NCI-H2196 (cell line): ENCODE measurements around the gene LRRC14B.

Experiments used
- DNase-seq: peaks from one replicate; lab custom pipeline; 2025; ENCODE audit not compliant: unreplicated experiment; lab: John Stamatoyannopoulos, UW

The LRRC14B gene

GRCh38 chr5:191036-191948 is at the start of gene LRRC14B:
Gene LRRC14B (plus strand): TSS chr5:191495. CDS start chr5:191539, 44 bp downstream.
- DNase-seq, result peak; percentile 20

GRCh38 chr5:141761-142160 is 49.5 kb upstream of the LRRC14B start:
- no peak for DNase-seq

- DNase-seq, result no peak
These were observed 49.0 kb upstream of the LRRC14B start for GRCh38 chr5:142246-142810.

GRCh38 chr5:143041-143440 is 48.3 kb upstream of the LRRC14B start:
- DNase-seq, result no peak

GRCh38 chr5:144941-145340 is 46.4 kb upstream of the LRRC14B start:
- no peak for DNase-seq

GRCh38 chr5:145585-146323 is 45.5 kb upstream of the LRRC14B start:
- DNase-seq, result no peak

- no peak for DNase-seq
These were observed 43.5 kb upstream of the LRRC14B start for GRCh38 chr5:147751-148150.

GRCh38 chr5:149745-150485 is 41.4 kb upstream of the LRRC14B start:
- peak; percentile 62 for DNase-seq

- no peak for DNase-seq
These were observed 40.5 kb upstream of the LRRC14B start for GRCh38 chr5:150746-151145.

- DNase-seq, result no peak
These were observed 39.2 kb upstream of the LRRC14B start for GRCh38 chr5:152077-152476.

- DNase-seq, result no peak
These were observed 38.0 kb upstream of the LRRC14B start for GRCh38 chr5:153256-153655.

GRCh38 chr5:154236-154635 is 37.1 kb upstream of the LRRC14B start:
- no peak for DNase-seq

GRCh38 chr5:154826-155225 is 36.5 kb upstream of the LRRC14B start:
- DNase-seq, result no peak

- no peak for DNase-seq
These were observed 35.5 kb upstream of the LRRC14B start for GRCh38 chr5:155651-156410.

GRCh38 chr5:156411-157072 is 34.8 kb upstream of the LRRC14B start:
- no peak for DNase-seq

GRCh38 chr5:157126-157715 is 34.1 kb upstream of the LRRC14B start:
- no peak for DNase-seq

GRCh38 chr5:157801-158200 is 33.5 kb upstream of the LRRC14B start:
- DNase-seq, result no peak

GRCh38 chr5:158807-159447 is 32.4 kb upstream of the LRRC14B start:
- DNase-seq, result no peak
